ENCODE data around the gene CASZ1. TPM values are rescaled to one million over a fixed set of nuclear protein-coding genes. Genes with fewer than 3 reads are reported as not detected.
A peak's percentile ranks its signal among the peaks of the same experiment; 100 is the strongest.

Gene CASZ1
- total RNA-seq, 3 donors from 2014 or later (not counting 1 experiment from before 2014, with no cell fraction given) = 55.9 to 83.0 (median 70.6) TPM

DNA sequence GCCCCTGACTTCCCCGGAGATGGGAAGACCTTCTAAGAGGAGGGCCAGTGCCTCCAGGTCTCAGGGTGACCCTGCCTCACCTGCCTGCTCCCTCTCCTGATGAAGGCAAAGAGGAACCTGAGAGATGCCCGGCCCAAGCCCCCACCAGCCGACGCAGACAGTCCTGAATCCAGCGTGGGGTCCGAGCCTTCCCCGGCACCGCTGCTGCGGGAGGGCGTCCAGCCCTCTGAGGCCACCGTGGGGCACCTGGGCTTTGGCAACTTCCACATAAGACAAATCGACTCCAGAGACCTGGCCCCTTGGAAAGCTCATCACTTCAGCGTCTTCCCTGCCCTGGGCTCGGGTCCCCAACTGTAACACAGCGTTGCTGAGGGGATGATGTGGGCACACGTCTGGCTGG is 122.2 kb downstream of the CASZ1 start:
- WGBS (ENCODE audit: insufficient coverage) = 95% methylated on average over 16 of the region's 16 CpGs
- no peak for TF ChIP-seq CTCF (IDR thresholded peaks at IDR 0.05)
- intact Hi-C loops (cut with micrococcal nuclease) = no loop called here

DNA sequence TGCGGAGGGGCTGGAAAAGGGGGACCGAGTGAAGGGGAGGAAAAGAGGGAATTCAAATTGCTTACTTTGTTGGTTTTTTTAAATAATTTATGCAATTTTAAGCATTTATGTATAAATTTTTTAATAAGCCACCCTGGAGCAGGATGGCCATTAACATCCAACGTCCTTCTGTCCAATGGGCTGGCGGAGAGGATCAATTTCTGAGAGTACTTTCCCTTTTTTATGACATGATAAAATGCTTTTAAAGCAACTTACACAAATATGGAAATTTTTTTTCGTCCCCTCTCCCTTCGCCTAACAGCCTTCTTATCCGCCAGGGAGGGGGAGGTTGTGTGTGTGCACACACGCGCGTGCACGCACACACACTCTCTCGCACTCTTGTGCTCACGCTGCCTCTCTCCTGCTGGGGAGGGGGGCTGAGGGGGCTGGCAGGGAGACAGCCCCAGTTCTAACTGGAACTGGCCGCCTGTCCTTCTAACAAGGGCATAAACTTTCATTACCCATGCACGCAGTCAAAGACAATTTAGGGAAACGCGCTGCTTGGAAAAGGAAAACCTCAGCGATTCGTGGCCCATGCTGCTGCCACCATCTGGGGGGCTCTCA is 123.2 kb downstream of the CASZ1 start:
- H3K4me1 Mint-ChIP-seq = peaks cover 24 to 42% of the 10 kb centered on the region in 2 donors
- Histone ChIP-seq H3K27ac (ENCODE audit: low read length) (no peak overlapping the region), H3K4me1 (ENCODE audit: control insufficient read depth, insufficient read depth, low read length) (peaks cover 8% of the 10 kb centered on the region), H3K36me3 (ENCODE audit: control insufficient read depth, insufficient read depth, low read length) (no peaks in the 10 kb centered on the region), H3K4me3 (ENCODE audit: low read length) (no peak overlapping the region), H3K27me3 (ENCODE audit: control insufficient read depth, insufficient read depth, low read length) (no peaks in the 10 kb centered on the region), H3K9me3 (ENCODE audit: control insufficient read depth, insufficient read depth, low read length) (no peaks in the 10 kb centered on the region)
- 94% methylated on average over 16 of the region's 19 CpGs for WGBS (ENCODE audit: insufficient coverage)
- H3K27me3 Mint-ChIP-seq (ENCODE audit: low read depth in 2 of 2) = no peaks in the 10 kb centered on the region
- ATAC-seq (no peak), DNase-seq (no peak)
- intact Hi-C loops (cut with micrococcal nuclease) = no loop called here
- no peaks in the 10 kb centered on the region for H3K36me3 Mint-ChIP-seq
- no peak overlapping the region for H3K4me3 Mint-ChIP-seq
- H3K9me3 Mint-ChIP-seq = no peaks in the 10 kb centered on the region
- H3K27ac Mint-ChIP-seq = peak overlapping the region in 1 of 2 donors; percentile 11
- TF ChIP-seq CTCF (IDR thresholded peaks at IDR 0.05) = no peak

More for the DNA sequence above, 122.2 kb downstream of the CASZ1 start:
- Mint-ChIP-seq H3K27ac (no peak overlapping the region), H3K4me1 (peaks cover 31 to 50% of the 10 kb centered on the region in 2 donors), H3K4me3 (no peak overlapping the region), H3K27me3 (ENCODE audit: low read depth in 2 of 2) (no peaks in the 10 kb centered on the region), H3K9me3 (no peaks in the 10 kb centered on the region), H3K36me3 (no peaks in the 10 kb centered on the region)
- no peak overlapping the region for H3K27ac ChIP-seq (ENCODE audit: low read length)
- no peaks in the 10 kb centered on the region for H3K27me3 ChIP-seq (ENCODE audit: control insufficient read depth, insufficient read depth, low read length)
- no peaks in the 10 kb centered on the region for H3K9me3 ChIP-seq (ENCODE audit: control insufficient read depth, insufficient read depth, low read length)
- no peak for DNase-seq
- H3K4me1 ChIP-seq (ENCODE audit: control insufficient read depth, insufficient read depth, low read length) = peaks cover 9% of the 10 kb centered on the region
- H3K36me3 ChIP-seq (ENCODE audit: control insufficient read depth, insufficient read depth, low read length) = no peaks in the 10 kb centered on the region
- no peak overlapping the region for H3K4me3 ChIP-seq (ENCODE audit: low read length)
- no peak for ATAC-seq

DNA sequence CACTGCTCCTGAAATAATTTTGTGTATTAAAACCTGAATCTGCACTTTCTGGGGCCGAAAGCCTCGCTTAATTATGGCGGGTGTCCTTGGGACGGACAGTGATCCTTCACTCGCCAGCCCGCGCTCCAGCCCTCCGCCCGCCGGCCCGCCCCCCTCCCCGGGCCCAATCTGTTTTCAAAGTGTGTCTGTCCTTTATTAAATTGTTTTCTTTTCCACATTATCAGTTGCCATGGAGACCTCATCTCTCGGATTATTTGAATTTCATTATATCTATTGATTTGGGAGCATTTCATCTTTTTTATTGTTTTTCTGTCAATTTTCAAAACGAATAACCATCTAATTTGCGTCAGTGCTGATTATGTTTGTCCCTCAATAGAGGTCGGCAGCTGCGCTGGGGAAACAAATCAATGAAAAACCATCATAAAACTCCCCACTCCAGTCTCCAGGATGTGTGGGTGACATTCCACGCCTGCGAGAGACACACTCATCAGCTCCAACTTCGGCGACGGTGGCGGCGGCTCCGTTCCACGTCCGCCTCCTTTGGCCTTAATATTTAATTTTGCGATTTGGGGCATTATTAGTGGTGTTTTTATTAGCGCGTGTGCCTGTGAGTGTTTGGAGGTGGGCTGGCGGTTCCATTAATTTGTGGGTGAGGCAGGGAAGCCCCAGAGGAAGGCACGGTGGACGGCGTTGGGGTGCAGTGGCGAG is 123.9 kb downstream of the CASZ1 start:
- no peak for ATAC-seq
- Mint-ChIP-seq H3K9me3 (no peaks in the 10 kb centered on the region), H3K4me1 (peaks cover 24 to 35% of the 10 kb centered on the region in 2 donors), H3K27ac (peak overlapping the region; percentile 11 to 62), H3K36me3 (no peaks in the 10 kb centered on the region), H3K4me3 (no peak overlapping the region), H3K27me3 (ENCODE audit: low read depth in 2 of 2) (no peaks in the 10 kb centered on the region)
- 95% methylated on average over 34 of the region's 35 CpGs for WGBS (ENCODE audit: insufficient coverage)
- Histone ChIP-seq H3K36me3 (ENCODE audit: control insufficient read depth, insufficient read depth, low read length) (no peaks in the 10 kb centered on the region), H3K4me1 (ENCODE audit: control insufficient read depth, insufficient read depth, low read length) (peaks cover 8% of the 10 kb centered on the region), H3K4me3 (ENCODE audit: low read length) (no peak overlapping the region), H3K27ac (ENCODE audit: low read length) (no peak overlapping the region), H3K27me3 (ENCODE audit: control insufficient read depth, insufficient read depth, low read length) (no peaks in the 10 kb centered on the region), H3K9me3 (ENCODE audit: control insufficient read depth, insufficient read depth, low read length) (no peaks in the 10 kb centered on the region)
- no peak for TF ChIP-seq CTCF (IDR thresholded peaks at IDR 0.05)
- intact Hi-C loops (cut with micrococcal nuclease) = no loop called here
- DNase-seq = no peak
